Upper lobe of right lung (tissue), 1 donor: ENCODE data around the gene LEF1. TPM values are rescaled to one million over a fixed set of nuclear protein-coding genes. Genes with fewer than 3 reads are reported as not detected.
"Not testable (repeated sequence)": the region's sequence is repeated elsewhere in the genome, so short reads cannot be mapped to it uniquely, and the experiment has no call there.

Experiments used
- ATAC-seq: fragments of 200-7000 bp; cut with Tn5 transposase; one replicate; pipeline ENCODE4 v1.9.1; 2020; ENCODE audit warnings: mild to moderate bottlenecking, moderate library complexity
- DNase-seq: peaks from one replicate; pipeline ENCODE4 v3.0.0-alpha.2; 2020
- H3K27ac ChIP-seq: fragments of 200-600 bp; one replicate; pipeline ENCODE4 v1.8.0; 2022
- H3K27me3 ChIP-seq: fragments of 200-600 bp; one replicate; pipeline ENCODE4 v1.8.0; 2022; ENCODE audit warnings: mild to moderate bottlenecking
- H3K36me3 ChIP-seq: fragments of 200-600 bp; one replicate; pipeline ENCODE4 v1.8.0; 2022
- H3K4me1 ChIP-seq: fragments of 200-600 bp; one replicate; pipeline ENCODE4 v1.8.0; 2022
- H3K4me3 ChIP-seq: fragments of 200-600 bp; one replicate; pipeline ENCODE4 v1.8.0; 2022; ENCODE audit warnings: mild to moderate bottlenecking
- H3K9me3 ChIP-seq: fragments of 200-600 bp; one replicate; pipeline ENCODE4 v1.8.0; 2022
- CTCF ChIP-seq: fragments of 200-600 bp; IDR thresholded peaks from one replicate; pipeline ENCODE4 v1.8.0; 2022; ENCODE audit warnings: antibody characterized with exemption
- intact Hi-C: fragments of 100-400 bp; cut with DNase I; formaldehyde crosslinking; loops from one replicate; pipeline ENCODE4 v1.11.0; 2022
- total RNA-seq: library from RNA; stranded (reverse); fragmentation: NEBNext Ultra II Directional; extraction: Animal tissue kit (Norgen Biotek cat#: 25700); gene quantifications from one replicate; pipeline ENCODE4 v1.2.1, GENCODE V29; 2021
- donor health status: DM: no; HTN: yes; CAD: no; lungs with severe emphysema.

LEF1 gene
- total RNA-seq, 1 donor from 2014 or later = 9.1 TPM

GRCh38 chr4:108024085-108024877 lies 144.5 kb downstream of the LEF1 start:
- Histone ChIP-seq H3K27me3 (no peaks in the 10 kb centered on the region), H3K9me3 (no peaks in the 10 kb centered on the region), H3K4me3 (no peak overlapping the region), H3K36me3 (peaks cover 68% of the 10 kb centered on the region), H3K27ac (no peak overlapping the region), H3K4me1 (no peaks in the 10 kb centered on the region)
- DNase-seq (no peak), ATAC-seq (no peak)
- TF ChIP-seq CTCF = no peak
- intact Hi-C loops = loop anchor here (10.0 kb wide), 1 partner anchor 551 kb away; no protein-coding TSS in a partner anchor

GRCh38 chr4:108018884-108019187 lies 149.9 kb downstream of the LEF1 start:
- no peaks in the 10 kb centered on the region for H3K9me3 ChIP-seq
- no peaks in the 10 kb centered on the region for H3K4me1 ChIP-seq
- H3K36me3 ChIP-seq = peaks cover 60% of the 10 kb centered on the region
- no peak overlapping the region for H3K4me3 ChIP-seq
- intact Hi-C loops = no loop called here
- no peak for ATAC-seq
- DNase-seq = no peak
- no peaks in the 10 kb centered on the region for H3K27me3 ChIP-seq
- no peak for TF ChIP-seq CTCF
- no peak overlapping the region for H3K27ac ChIP-seq

- peak; percentile 73 for DNase-seq
- Histone ChIP-seq H3K36me3 (peaks cover 54% of the 10 kb centered on the region), H3K4me3 (no peak overlapping the region), H3K9me3 (no peaks in the 10 kb centered on the region), H3K27ac (no peak overlapping the region), H3K27me3 (no peaks in the 10 kb centered on the region), H3K4me1 (no peaks in the 10 kb centered on the region)
- ATAC-seq = peak; percentile 89
- intact Hi-C loops = no loop called here
- TF ChIP-seq CTCF = peak; percentile 84
Measured at GRCh38 chr4:108018040-108018883, 150.5 kb downstream of the LEF1 start.

GRCh38 chr4:108013955-108014354 lies 154.8 kb downstream of the LEF1 start:
- no peak for ATAC-seq
- H3K4me1 ChIP-seq = no peaks in the 10 kb centered on the region
- peaks cover 47% of the 10 kb centered on the region for H3K36me3 ChIP-seq
- H3K27ac ChIP-seq = no peak overlapping the region
- no peak overlapping the region for H3K4me3 ChIP-seq
- TF ChIP-seq CTCF = no peak
- no peaks in the 10 kb centered on the region for H3K9me3 ChIP-seq
- intact Hi-C loops = no loop called here
- DNase-seq = no peak
- no peaks in the 10 kb centered on the region for H3K27me3 ChIP-seq

- Histone ChIP-seq H3K27ac (no peak overlapping the region), H3K9me3 (no peaks in the 10 kb centered on the region), H3K4me1 (no peaks in the 10 kb centered on the region), H3K36me3 (peaks cover 47% of the 10 kb centered on the region), H3K27me3 (no peaks in the 10 kb centered on the region), H3K4me3 (no peak overlapping the region)
- no peak for TF ChIP-seq CTCF
- intact Hi-C loops = no loop called here
- DNase-seq (no peak), ATAC-seq (no peak)
Measured at GRCh38 chr4:108013327-108013726, 155.4 kb downstream of the LEF1 start.

GRCh38 chr4:108012382-108012781 lies 156.3 kb downstream of the LEF1 start:
- intact Hi-C loops, ATAC-seq, H3K27me3 ChIP-seq, H3K27ac ChIP-seq, H3K4me1 ChIP-seq, H3K9me3 ChIP-seq, DNase-seq, H3K4me3 ChIP-seq: not testable (repeated sequence)
- peaks cover 43% of the 10 kb centered on the region for H3K36me3 ChIP-seq
